ENCODE results near the gene LRMDA.

LRMDA gene

GRCh38 chr10:76001461-76001860 is 570.0 kb downstream of the LRMDA start:
- H3K27me3 ChIP-seq (ENCODE audit: low read depth, low read length): no peaks in the 10 kb centered on the region
- H3K79me2 ChIP-seq (ENCODE audit: low read length): no peaks in the 10 kb centered on the region
- TF ChIP-seq EZH2phosphoT487 (IDR thresholded peaks at IDR 0.05; ENCODE audit: low read depth): no peak
- TF ChIP-seq CTCF (IDR thresholded peaks at IDR 0.05; ENCODE audit: low read depth, low read length): no peak
- H3K9ac ChIP-seq (ENCODE audit: low read length): no peak overlapping the region
- no peak overlapping the region for H3K27ac ChIP-seq (ENCODE audit: low read length)
- no peak overlapping the region for H2AFZ ChIP-seq (ENCODE audit: low read depth, low read length)
- H3K36me3 ChIP-seq (replicated peaks; ENCODE audit: low read depth, low read length): no peaks in the 10 kb centered on the region
- H3K9me3 ChIP-seq (ENCODE audit: insufficient read depth, low read length): no peaks in the 10 kb centered on the region
- no peaks in the 10 kb centered on the region for H4K20me1 ChIP-seq (ENCODE audit: insufficient read depth, low read length)
- no peak overlapping the region for H3K4me3 ChIP-seq (ENCODE audit: low read length)
- no peaks in the 10 kb centered on the region for H3K4me1 ChIP-seq (ENCODE audit: low read length)
- H3K4me2 ChIP-seq (ENCODE audit: low read length): no peak overlapping the region

- no peaks in the 10 kb centered on the region for H4K20me1 ChIP-seq (ENCODE audit: insufficient read depth, low read length)
- no peaks in the 10 kb centered on the region for H3K4me1 ChIP-seq (ENCODE audit: low read length)
- H3K27ac ChIP-seq (ENCODE audit: low read length): no peak overlapping the region
- no peaks in the 10 kb centered on the region for H3K27me3 ChIP-seq (ENCODE audit: low read depth, low read length)
- no peak overlapping the region for H3K4me2 ChIP-seq (ENCODE audit: low read length)
- no peak overlapping the region for H3K9ac ChIP-seq (ENCODE audit: low read length)
- no peaks in the 10 kb centered on the region for H3K36me3 ChIP-seq (replicated peaks; ENCODE audit: low read depth, low read length)
- no peak for TF ChIP-seq EZH2phosphoT487 (IDR thresholded peaks at IDR 0.05; ENCODE audit: low read depth)
- H3K79me2 ChIP-seq (ENCODE audit: low read length): no peaks in the 10 kb centered on the region
- no peak overlapping the region for H2AFZ ChIP-seq (ENCODE audit: low read depth, low read length)
- no peaks in the 10 kb centered on the region for H3K9me3 ChIP-seq (ENCODE audit: insufficient read depth, low read length)
- H3K4me3 ChIP-seq (ENCODE audit: low read length): no peak overlapping the region
These were observed 570.9 kb downstream of the LRMDA start for GRCh38 chr10:76002262-76002854.

- TF ChIP-seq EZH2phosphoT487 (IDR thresholded peaks at IDR 0.05; ENCODE audit: low read depth) (no peak), CTCF (IDR thresholded peaks at IDR 0.05; ENCODE audit: low read depth, low read length) (no peak)
These were observed 576.3 kb downstream of the LRMDA start for GRCh38 chr10:76007667-76008181.

GRCh38 chr10:76009531-76009930 is 578.1 kb downstream of the LRMDA start:
- H3K9ac ChIP-seq (ENCODE audit: low read length): no peak overlapping the region
- no peak overlapping the region for H3K27ac ChIP-seq (ENCODE audit: low read length)

More at GRCh38 chr10:76007667-76008181, 576.3 kb downstream of the LRMDA start:
- H3K4me2 ChIP-seq (ENCODE audit: low read length): no peak overlapping the region
- H2AFZ ChIP-seq (ENCODE audit: low read depth, low read length): no peak overlapping the region
- H3K9ac ChIP-seq (ENCODE audit: low read length): no peak overlapping the region
- no peaks in the 10 kb centered on the region for H3K36me3 ChIP-seq (replicated peaks; ENCODE audit: low read depth, low read length)
- no peaks in the 10 kb centered on the region for H3K9me3 ChIP-seq (ENCODE audit: insufficient read depth, low read length)
- H4K20me1 ChIP-seq (ENCODE audit: insufficient read depth, low read length): no peaks in the 10 kb centered on the region
- no peaks in the 10 kb centered on the region for H3K27me3 ChIP-seq (ENCODE audit: low read depth, low read length)
- no peak overlapping the region for H3K27ac ChIP-seq (ENCODE audit: low read length)
- no peaks in the 10 kb centered on the region for H3K4me1 ChIP-seq (ENCODE audit: low read length)
- H3K4me3 ChIP-seq (ENCODE audit: low read length): no peak overlapping the region
- H3K79me2 ChIP-seq (ENCODE audit: low read length): no peaks in the 10 kb centered on the region

More at GRCh38 chr10:76009531-76009930, 578.1 kb downstream of the LRMDA start:
- H2AFZ ChIP-seq (ENCODE audit: low read depth, low read length): no peak overlapping the region
- H3K27me3 ChIP-seq (ENCODE audit: low read depth, low read length): no peaks in the 10 kb centered on the region
- no peak overlapping the region for H3K4me2 ChIP-seq (ENCODE audit: low read length)
- no peaks in the 10 kb centered on the region for H3K9me3 ChIP-seq (ENCODE audit: insufficient read depth, low read length)
- no peaks in the 10 kb centered on the region for H3K36me3 ChIP-seq (replicated peaks; ENCODE audit: low read depth, low read length)
- H3K4me1 ChIP-seq (ENCODE audit: low read length): no peaks in the 10 kb centered on the region
- TF ChIP-seq CTCF (IDR thresholded peaks at IDR 0.05; ENCODE audit: low read depth, low read length) (no peak), EZH2phosphoT487 (IDR thresholded peaks at IDR 0.05; ENCODE audit: low read depth) (no peak)
- H3K79me2 ChIP-seq (ENCODE audit: low read length): no peaks in the 10 kb centered on the region
- H4K20me1 ChIP-seq (ENCODE audit: insufficient read depth, low read length): no peaks in the 10 kb centered on the region
- H3K4me3 ChIP-seq (ENCODE audit: low read length): no peak overlapping the region

Measured in OCI-LY3 (cell line).